Neural cell (in vitro differentiated cells): Measurements from ENCODE around the gene KIF21B. TPM values are rescaled to one million over a fixed set of nuclear protein-coding genes. Genes with fewer than 3 reads are reported as not detected.

Experiments used
- H2AFZ ChIP-seq: fragments of 200-600, 300-800 bp; sonication (generic), shearing (Covaris generic); 2 replicates; pipeline ENCODE4 v1.6.0; 2014; ENCODE audit warnings: low read depth, mild to moderate bottlenecking, antibody characterized with exemption, low read length, moderate library complexity
- H3F3A ChIP-seq: fragments of 200-600 bp; shearing (Covaris generic); 2 replicates; pipeline ENCODE4 v1.6.1; 2016; ENCODE audit warnings: mild to moderate bottlenecking, moderate library complexity, mixed read lengths, antibody characterized with exemption, low read length; ENCODE audit not compliant: insufficient read depth, poor library complexity, severe bottlenecking
- H3K27ac ChIP-seq: fragments of 200-600, 300-800 bp; sonication (generic), shearing (Covaris generic); 2 replicates; pipeline ENCODE4 v1.5.1; 2014; ENCODE audit warnings: mild to moderate bottlenecking, low read length, moderate library complexity
- H3K27me3 ChIP-seq: fragments of 300-800, 200-600 bp; sonication (generic), shearing (Covaris generic); 2 replicates; pipeline ENCODE4 v1.6.0; 2014; ENCODE audit warnings: mild to moderate bottlenecking, low read depth, low read length, moderate library complexity; ENCODE audit not compliant: insufficient read depth
- H3K36me3 ChIP-seq: fragments of 300-800, 200-600 bp; sonication (generic), shearing (Covaris generic); 2 replicates; pipeline ENCODE4 v1.5.1; 2014; ENCODE audit warnings: mild to moderate bottlenecking, antibody characterized with exemption, low read length, moderate library complexity; ENCODE audit not compliant: insufficient read depth
- H3K4me2 ChIP-seq: fragments of 300-800, 200-600 bp; sonication (generic), shearing (Covaris generic); 2 replicates; pipeline ENCODE4 v1.6.0; 2014; ENCODE audit warnings: mild to moderate bottlenecking, low read length
- H3K4me3 ChIP-seq: fragments of 300-800, 200-600 bp; sonication (generic), shearing (Covaris generic); 2 replicates; pipeline ENCODE4 v1.5.1; 2014; ENCODE audit warnings: mild to moderate bottlenecking, low read length, moderate library complexity
- H3K79me2 ChIP-seq: fragments of 200-600 bp; shearing (Covaris generic); replicated peaks from 2 replicates; pipeline ENCODE4 v1.6.0; 2014; ENCODE audit warnings: mild to moderate bottlenecking, low read length, moderate library complexity; ENCODE audit not compliant: insufficient read depth
- H3K9ac ChIP-seq: fragments of 300-800, 200-600 bp; sonication (generic), shearing (Covaris generic); 2 replicates; pipeline ENCODE4 v1.6.1; 2016; ENCODE audit warnings: mild to moderate bottlenecking, low read length, mixed read lengths
- H3K9me2 ChIP-seq: fragments of 200-600 bp; shearing (Covaris generic); 2 replicates; pipeline ENCODE4 v1.6.1; 2016; ENCODE audit warnings: mild to moderate bottlenecking, low read length, mixed read lengths; ENCODE audit not compliant: insufficient read depth
- H3K9me3 ChIP-seq: fragments of 200-600, 300-800 bp; sonication (generic), shearing (Covaris generic); 2 replicates; pipeline ENCODE4 v1.6.1; 2016; ENCODE audit warnings: mild to moderate bottlenecking, mixed run types, low read length, moderate library complexity, mixed read lengths
- H4K20me1 ChIP-seq: fragments of 200-600 bp; shearing (Covaris generic); 2 replicates; pipeline ENCODE4 v1.6.1; 2016; ENCODE audit warnings: mild to moderate bottlenecking, mixed run types; ENCODE audit not compliant: insufficient read depth
- EP300 ChIP-seq: fragments of 450-650 bp; conservative IDR thresholded peaks from 2 replicates; pipeline ENCODE4 v1.6.1; 2014; ENCODE audit warnings: antibody characterized with exemption, mild to moderate bottlenecking, moderate library complexity; ENCODE audit not compliant: poor library complexity, severe bottlenecking
- EZH2 ChIP-seq: fragments of 200-600, 300-800 bp; shearing (Covaris generic), sonication (generic); IDR thresholded peaks from 2 replicates; pipeline ENCODE4 v1.6.1; 2014; ENCODE audit warnings: antibody characterized with exemption, low read length, borderline replicate concordance, mild to moderate bottlenecking; ENCODE audit not compliant: insufficient read depth, poor library complexity, severe bottlenecking
- MXI1 ChIP-seq: fragments of 450-650 bp; conservative IDR thresholded peaks from 2 replicates; pipeline ENCODE4 v1.6.1; 2014; ENCODE audit warnings: antibody characterized with exemption, mild to moderate bottlenecking; ENCODE audit not compliant: poor library complexity, severe bottlenecking
- POLR2AphosphoS5 ChIP-seq: IDR thresholded peaks from 2 replicates; pipeline ENCODE4 v1.6.1; 2012
- RAD21 ChIP-seq: fragments of 450-650 bp; conservative IDR thresholded peaks from 2 replicates; pipeline ENCODE4 v1.6.1; 2014; ENCODE audit warnings: antibody characterized with exemption, mild to moderate bottlenecking, moderate library complexity
- REST ChIP-seq: IDR thresholded peaks from 2 replicates; pipeline ENCODE4 v1.6.1; 2012; ENCODE audit warnings: borderline replicate concordance
- SMC3 ChIP-seq: fragments of 450-650 bp; conservative IDR thresholded peaks from 2 replicates; pipeline ENCODE4 v1.6.1; 2014; ENCODE audit warnings: antibody characterized with exemption, mild to moderate bottlenecking, moderate library complexity; ENCODE audit not compliant: poor library complexity
- TAF1 ChIP-seq: IDR thresholded peaks from 2 replicates; pipeline ENCODE4 v1.6.1; 2012; ENCODE audit warnings: low read depth
- polyA plus RNA-seq: library from polyadenylated mRNA; depleted of rRNA; stranded (reverse); fragments of >200 nt; gene quantifications from 2 replicates; pipeline ENCODE4 v1.2.3, GENCODE V29; 2014
- TF ChIP-seq, protein P1 (sequence below): fragments of 450-650 bp; IDR thresholded peaks from 2 replicates; pipeline ENCODE4 v1.5.1; 2014; ENCODE audit warnings: antibody characterized with exemption, mild to moderate bottlenecking, moderate library complexity; ENCODE audit not compliant: poor library complexity, severe bottlenecking

Gene KIF21B
- polyA plus RNA-seq, 1 donor from 2014 or later: 53.7 TPM

GRCh38 chr1:200960236-200960947 lies 63.1 kb downstream of the KIF21B start:
- Histone ChIP-seq H3K27ac (no peak overlapping the region), H4K20me1 (no peaks in the 10 kb centered on the region), H3K4me3 (no peak overlapping the region), H3K9me2 (no peaks in the 10 kb centered on the region), H3F3A (no peaks in the 10 kb centered on the region), H3K79me2 (no peaks in the 10 kb centered on the region), H3K36me3 (no peaks in the 10 kb centered on the region), H3K9me3 (no peaks in the 10 kb centered on the region), H3K4me2 (no peak overlapping the region), H3K9ac (no peak overlapping the region), H2AFZ (no peak overlapping the region), H3K27me3 (no peaks in the 10 kb centered on the region)
- TF ChIP-seq EZH2 (no peak), SMC3 (no peak), EP300 (no peak), MXI1 (no peak), RAD21 (no peak), TAF1 (no peak), REST (no peak), POLR2AphosphoS5 (no peak)
- TF ChIP-seq, protein P1, sequence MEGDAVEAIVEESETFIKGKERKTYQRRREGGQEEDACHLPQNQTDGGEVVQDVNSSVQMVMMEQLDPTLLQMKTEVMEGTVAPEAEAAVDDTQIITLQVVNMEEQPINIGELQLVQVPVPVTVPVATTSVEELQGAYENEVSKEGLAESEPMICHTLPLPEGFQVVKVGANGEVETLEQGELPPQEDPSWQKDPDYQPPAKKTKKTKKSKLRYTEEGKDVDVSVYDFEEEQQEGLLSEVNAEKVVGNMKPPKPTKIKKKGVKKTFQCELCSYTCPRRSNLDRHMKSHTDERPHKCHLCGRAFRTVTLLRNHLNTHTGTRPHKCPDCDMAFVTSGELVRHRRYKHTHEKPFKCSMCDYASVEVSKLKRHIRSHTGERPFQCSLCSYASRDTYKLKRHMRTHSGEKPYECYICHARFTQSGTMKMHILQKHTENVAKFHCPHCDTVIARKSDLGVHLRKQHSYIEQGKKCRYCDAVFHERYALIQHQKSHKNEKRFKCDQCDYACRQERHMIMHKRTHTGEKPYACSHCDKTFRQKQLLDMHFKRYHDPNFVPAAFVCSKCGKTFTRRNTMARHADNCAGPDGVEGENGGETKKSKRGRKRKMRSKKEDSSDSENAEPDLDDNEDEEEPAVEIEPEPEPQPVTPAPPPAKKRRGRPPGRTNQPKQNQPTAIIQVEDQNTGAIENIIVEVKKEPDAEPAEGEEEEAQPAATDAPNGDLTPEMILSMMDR: no peak

GRCh38 chr1:200959411-200959921 lies 64.0 kb downstream of the KIF21B start:
- Histone ChIP-seq H3K27ac (no peak overlapping the region), H3K9ac (no peak overlapping the region), H3K36me3 (no peaks in the 10 kb centered on the region), H2AFZ (no peak overlapping the region), H3K27me3 (no peaks in the 10 kb centered on the region), H3K9me3 (no peaks in the 10 kb centered on the region), H4K20me1 (no peaks in the 10 kb centered on the region), H3K4me2 (no peak overlapping the region), H3K9me2 (no peaks in the 10 kb centered on the region), H3F3A (no peaks in the 10 kb centered on the region), H3K79me2 (no peaks in the 10 kb centered on the region), H3K4me3 (no peak overlapping the region)
- TF ChIP-seq SMC3 (no peak), RAD21 (no peak), EP300 (no peak), POLR2AphosphoS5 (no peak), MXI1 (no peak), REST (no peak), EZH2 (no peak), TAF1 (no peak)
- TF ChIP-seq, protein P1: no peak
